Measurements from ENCODE around the gene TANC1. TPM values are rescaled to one million over a fixed set of nuclear protein-coding genes. Genes with fewer than 3 reads are reported as not detected.

The TANC1 gene
- total and polyA plus RNA-seq, 3 donors from 2014 or later = 8.6 to 19.3 (median 16.2) TPM

DNA sequence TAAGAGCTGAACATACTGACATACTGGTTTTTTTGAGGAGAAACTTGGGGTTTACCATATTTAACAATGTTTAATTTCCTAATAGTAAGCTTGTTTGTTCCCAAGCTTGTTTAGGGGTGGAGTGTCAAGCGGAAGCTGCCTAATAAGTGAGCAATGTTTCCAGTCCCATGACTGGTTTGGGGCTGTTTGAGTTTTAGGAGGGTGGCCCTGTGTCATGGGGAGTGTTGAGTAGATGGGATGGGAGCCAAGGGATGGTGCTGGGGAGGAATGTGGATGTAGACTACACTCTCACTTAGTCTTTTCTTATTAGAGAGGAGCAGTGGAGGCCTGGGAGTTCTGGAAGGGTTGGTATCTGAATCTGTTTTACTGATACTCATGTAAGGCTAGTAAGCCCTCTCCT, 128.5 kb downstream of the TANC1 start:
- Histone ChIP-seq H3K4me3 (no peak overlapping the region), H3K4me1 (peaks cover 29% of the 10 kb centered on the region), H3K27me3 (no peaks in the 10 kb centered on the region), H3K27ac (no peak overlapping the region), H3K36me3 (ENCODE audit: low read depth, missing control alignments) (no peaks in the 10 kb centered on the region), H3K9me3 (no peaks in the 10 kb centered on the region)
- DNase-seq = no peak
- intact Hi-C loops (cut with DNase I; ENCODE audit: low total_unique reads) = no loop called here
- TF ChIP-seq POLR2A (IDR thresholded peaks at IDR 0.05) = no peak
- TF ChIP-seq, protein P1, sequence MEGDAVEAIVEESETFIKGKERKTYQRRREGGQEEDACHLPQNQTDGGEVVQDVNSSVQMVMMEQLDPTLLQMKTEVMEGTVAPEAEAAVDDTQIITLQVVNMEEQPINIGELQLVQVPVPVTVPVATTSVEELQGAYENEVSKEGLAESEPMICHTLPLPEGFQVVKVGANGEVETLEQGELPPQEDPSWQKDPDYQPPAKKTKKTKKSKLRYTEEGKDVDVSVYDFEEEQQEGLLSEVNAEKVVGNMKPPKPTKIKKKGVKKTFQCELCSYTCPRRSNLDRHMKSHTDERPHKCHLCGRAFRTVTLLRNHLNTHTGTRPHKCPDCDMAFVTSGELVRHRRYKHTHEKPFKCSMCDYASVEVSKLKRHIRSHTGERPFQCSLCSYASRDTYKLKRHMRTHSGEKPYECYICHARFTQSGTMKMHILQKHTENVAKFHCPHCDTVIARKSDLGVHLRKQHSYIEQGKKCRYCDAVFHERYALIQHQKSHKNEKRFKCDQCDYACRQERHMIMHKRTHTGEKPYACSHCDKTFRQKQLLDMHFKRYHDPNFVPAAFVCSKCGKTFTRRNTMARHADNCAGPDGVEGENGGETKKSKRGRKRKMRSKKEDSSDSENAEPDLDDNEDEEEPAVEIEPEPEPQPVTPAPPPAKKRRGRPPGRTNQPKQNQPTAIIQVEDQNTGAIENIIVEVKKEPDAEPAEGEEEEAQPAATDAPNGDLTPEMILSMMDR (IDR thresholded peaks at IDR 0.05) = no peak
- 82 to 94% methylated on average over 1 of the region's 1 CpG for WGBS, 2 donors

DNA sequence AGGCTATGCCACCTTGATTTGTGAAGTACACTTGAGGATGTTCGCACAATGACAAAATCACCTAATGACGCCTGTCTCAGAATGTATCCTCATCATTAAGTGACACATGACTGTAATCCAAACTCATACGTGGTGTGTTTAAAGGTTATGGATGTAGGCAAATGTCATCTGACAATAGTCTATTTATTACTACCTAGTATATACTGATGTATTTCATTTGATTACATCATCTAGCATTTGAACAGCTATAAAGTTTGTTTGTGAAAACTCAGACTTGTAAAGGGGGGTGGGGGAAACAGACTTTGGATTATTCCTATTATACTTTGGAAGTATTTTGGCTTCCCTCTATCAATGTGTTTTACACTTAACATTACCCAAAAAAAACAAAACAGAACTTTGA, 129.9 kb downstream of the TANC1 start:
- peaks cover 27% of the 10 kb centered on the region for H3K4me1 ChIP-seq
- TF ChIP-seq, protein P1 (IDR thresholded peaks at IDR 0.05) = no peak
- no peak for TF ChIP-seq POLR2A (IDR thresholded peaks at IDR 0.05)
- no peaks in the 10 kb centered on the region for H3K9me3 ChIP-seq
- no peaks in the 10 kb centered on the region for H3K27me3 ChIP-seq
- peak overlapping the region in 1 of 2 donors; percentile 2 for H3K27ac ChIP-seq
- H3K36me3 ChIP-seq (ENCODE audit: low read depth, missing control alignments) = no peaks in the 10 kb centered on the region
- H3K4me3 ChIP-seq = no peak overlapping the region
- intact Hi-C loops (cut with DNase I; ENCODE audit: low total_unique reads) = no loop called here
- DNase-seq = no peak
- 85 to 98% methylated on average over 3 of the region's 3 CpGs for WGBS, 2 donors

DNA sequence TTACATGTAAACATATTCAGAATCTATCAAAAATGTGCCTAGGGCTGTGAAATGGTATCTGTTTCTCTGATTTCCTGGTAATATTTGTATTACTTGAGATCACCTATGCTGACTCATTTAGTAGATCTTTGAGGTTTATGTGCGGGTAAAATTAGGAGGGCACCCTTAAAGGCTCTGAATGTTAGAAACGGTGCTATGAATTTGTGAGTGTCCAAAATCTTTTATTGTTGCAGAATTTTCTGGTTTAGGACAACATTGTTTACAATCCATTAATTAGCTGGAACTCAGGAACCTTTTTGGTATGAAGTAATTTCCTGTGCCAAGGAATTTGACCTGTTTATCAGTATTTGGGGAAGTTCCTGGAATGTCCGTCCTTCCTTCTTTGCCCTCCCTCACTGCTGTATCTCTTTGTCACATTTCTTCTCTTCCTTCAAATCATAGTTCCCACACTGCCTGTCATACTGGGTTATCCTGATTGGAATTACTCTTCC, 130.5 kb downstream of the TANC1 start:
- TF ChIP-seq, protein P1 (IDR thresholded peaks at IDR 0.05) = no peak
- TF ChIP-seq POLR2A (IDR thresholded peaks at IDR 0.05) = no peak
- intact Hi-C loops (cut with DNase I; ENCODE audit: low total_unique reads) = no loop called here
- no peaks in the 10 kb centered on the region for H3K9me3 ChIP-seq
- H3K4me3 ChIP-seq = no peak overlapping the region
- no peaks in the 10 kb centered on the region for H3K27me3 ChIP-seq
- peaks cover 21% of the 10 kb centered on the region for H3K4me1 ChIP-seq
- WGBS, 2 donors = 24 to 33% methylated on average over 3 of the region's 3 CpGs
- no peak for DNase-seq
- peak overlapping the region in 1 of 2 donors; percentile 2 for H3K27ac ChIP-seq
- H3K36me3 ChIP-seq (ENCODE audit: low read depth, missing control alignments) = no peaks in the 10 kb centered on the region

DNA sequence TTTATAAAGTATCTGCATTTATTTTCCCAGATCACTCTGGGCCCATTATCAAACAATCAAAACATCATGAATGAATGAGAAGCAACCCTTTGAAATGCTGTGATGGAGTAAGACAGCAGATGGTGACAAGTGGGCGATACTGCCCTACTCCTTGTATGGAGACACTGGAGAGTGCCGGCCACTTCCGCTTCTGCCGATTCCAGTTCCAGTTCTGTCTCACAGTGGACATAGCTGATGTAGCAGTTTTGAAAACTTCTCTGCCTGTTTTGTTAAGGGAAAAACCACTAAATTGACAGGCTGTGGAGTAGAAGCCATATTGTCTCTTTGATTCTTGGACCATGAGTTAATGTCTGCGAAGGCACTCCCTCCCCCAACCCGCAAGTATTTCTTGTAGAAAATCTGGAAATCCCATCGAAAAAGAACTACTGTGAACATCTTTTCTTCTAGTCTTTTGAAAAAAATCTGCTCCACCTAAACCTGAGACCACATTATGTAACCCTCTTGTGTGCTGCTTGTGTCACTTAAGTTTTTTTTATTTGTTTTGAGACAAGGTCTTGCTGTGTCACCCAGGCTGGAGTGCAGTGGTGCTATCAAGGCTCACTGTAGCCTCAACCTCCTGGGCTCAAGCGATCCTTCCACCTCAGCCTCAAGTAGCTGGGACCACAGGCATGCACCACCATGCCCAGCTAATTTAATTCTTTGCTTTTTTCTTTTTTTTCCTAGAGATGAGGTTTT, 133.5 kb downstream of the TANC1 start:
- H3K4me3 ChIP-seq = no peak overlapping the region
- H3K27ac ChIP-seq = no peak overlapping the region
- H3K4me1 ChIP-seq = peaks cover 10% of the 10 kb centered on the region
- intact Hi-C loops (cut with DNase I; ENCODE audit: low total_unique reads) = no loop called here
- WGBS, 2 donors = 83 to 86% methylated on average over 8 of the region's 8 CpGs
- no peaks in the 10 kb centered on the region for H3K9me3 ChIP-seq
- no peak for DNase-seq
- TF ChIP-seq, protein P1 (IDR thresholded peaks at IDR 0.05) = no peak
- no peak for TF ChIP-seq POLR2A (IDR thresholded peaks at IDR 0.05)
- H3K36me3 ChIP-seq (ENCODE audit: low read depth, missing control alignments) = no peaks in the 10 kb centered on the region
- H3K27me3 ChIP-seq = no peaks in the 10 kb centered on the region

DNA sequence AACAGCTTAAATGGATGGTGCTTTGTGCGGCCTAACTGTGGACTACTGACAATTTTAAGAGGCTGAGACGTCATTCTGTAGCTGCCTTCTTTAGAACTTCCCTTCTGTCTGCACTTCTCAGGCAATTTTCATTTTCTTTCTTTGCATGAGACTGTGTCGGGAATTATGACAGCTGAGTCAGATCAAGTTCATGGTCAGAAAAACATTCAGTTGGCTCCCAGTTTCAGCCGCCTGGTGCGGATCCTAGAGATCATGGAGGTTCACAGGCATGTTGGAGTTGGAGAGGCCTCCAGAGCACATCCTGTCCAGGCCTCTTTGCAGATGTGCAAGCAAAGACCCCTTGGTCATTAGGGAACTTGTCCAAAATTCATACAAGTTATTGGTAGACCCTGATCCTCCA, 135.0 kb downstream of the TANC1 start:
- Histone ChIP-seq H3K9me3 (no peaks in the 10 kb centered on the region), H3K27me3 (no peaks in the 10 kb centered on the region)

More for the DNA sequence above, 135.0 kb downstream of the TANC1 start:
- intact Hi-C loops (cut with DNase I; ENCODE audit: low total_unique reads) = no loop called here
- 40 to 64% methylated on average over 2 to 5 of the region's 5 CpGs for WGBS, 2 donors
- TF ChIP-seq, protein P1 (IDR thresholded peaks at IDR 0.05) = no peak
- no peak for TF ChIP-seq POLR2A (IDR thresholded peaks at IDR 0.05)
- H3K27ac ChIP-seq = no peak overlapping the region
- no peak for DNase-seq
- H3K4me3 ChIP-seq = no peak overlapping the region
- H3K36me3 ChIP-seq (ENCODE audit: low read depth, missing control alignments) = no peaks in the 10 kb centered on the region
- H3K4me1 ChIP-seq = peaks cover 10% of the 10 kb centered on the region

All from testis (tissue), 3 donors.